Measurements from ENCODE around the gene RPS10.
A peak's percentile ranks its signal among the peaks of the same experiment; 100 is the strongest.

- TF ChIP-seq EZH2 (IDR thresholded peaks at IDR 0.05; ENCODE audit: low read length) (no peak), CTCF (optimal IDR thresholded peaks at IDR 0.05 in 1 of 3, IDR thresholded peaks at IDR 0.05 in 1 of 3, conservative IDR thresholded peaks at IDR 0.05 in 1 of 3; ENCODE audit: extremely low read depth in 1 of 3, insufficient read depth in 2 of 3, low read length in 3 of 3) (peak; percentile 41 to 54 (median 51))
These were observed 10.6 kb downstream of the RPS10 start for GRCh38 chr6:34414999-34415858.

Measured in keratinocyte (primary cell).